Measurements from ENCODE around the gene COMMD2. TPM values are rescaled to one million over a fixed set of nuclear protein-coding genes. Genes with fewer than 3 reads are reported as not detected.

Gene COMMD2
- total RNA-seq, 1 experiment from 2014 or later: 35.5 TPM

DNA sequence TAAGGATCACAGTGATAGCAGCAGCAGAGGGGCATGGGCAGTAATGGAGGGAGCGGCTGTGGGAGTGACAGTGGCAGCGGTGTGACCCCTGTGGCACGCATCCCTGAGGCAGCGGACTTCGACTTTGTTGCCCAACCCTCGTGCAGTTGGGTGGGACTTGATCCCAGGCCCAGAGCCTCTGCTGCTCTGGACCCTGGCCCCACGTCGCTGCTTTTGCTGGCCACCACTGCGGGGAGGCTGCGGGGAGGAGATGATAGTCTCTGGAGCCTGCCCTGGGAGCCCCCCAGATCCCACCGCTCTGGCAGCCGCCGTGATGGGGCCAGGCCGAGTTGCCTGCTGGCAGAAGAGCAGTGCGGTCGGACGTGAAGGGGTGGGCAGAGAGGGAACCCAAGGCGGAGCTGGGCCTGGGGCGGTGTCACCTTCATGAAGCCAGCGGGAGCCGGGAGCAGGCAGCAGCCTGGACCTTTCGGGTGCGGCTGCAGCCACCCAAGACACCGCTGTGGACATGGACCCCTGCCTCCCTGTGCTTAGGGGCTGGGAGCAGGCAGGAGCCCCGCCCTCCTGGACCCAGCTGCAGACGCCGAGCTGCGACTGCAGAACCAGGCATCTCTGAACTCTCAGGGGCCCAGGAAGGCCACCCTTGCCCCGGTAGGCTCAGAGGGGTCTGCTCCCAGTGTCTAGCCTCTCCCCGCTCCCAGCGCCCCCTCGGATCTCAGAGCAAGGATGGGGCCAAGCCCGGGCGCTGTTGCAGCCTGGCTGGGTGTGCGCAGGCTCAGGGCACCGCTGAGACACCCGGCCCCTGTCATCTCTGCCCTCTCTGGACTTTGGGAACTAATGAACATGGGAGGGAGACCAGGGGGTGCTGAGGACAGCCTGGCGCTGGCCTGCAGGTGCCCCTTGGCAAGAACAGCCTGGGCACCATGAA lies 38.3 kb downstream of the COMMD2 start:
- TF ChIP-seq ELF1 (IDR thresholded peaks at IDR 0.05; ENCODE audit: borderline replicate concordance, low read depth) (no peak), EZH2 (IDR thresholded peaks at IDR 0.05) (no peak), POLR2A (IDR thresholded peaks at IDR 0.05; ENCODE audit: borderline replicate concordance, extremely low read depth, insufficient read depth, insufficient read length) (no peak), SIN3A (IDR thresholded peaks at IDR 0.05; ENCODE audit: low read depth) (no peak), JUND (IDR thresholded peaks at IDR 0.05) (no peak), POLR2AphosphoS5 (IDR thresholded peaks at IDR 0.05; ENCODE audit: low read depth, low read length) (no peak), EZH2phosphoT487 (IDR thresholded peaks at IDR 0.05; ENCODE audit: borderline replicate concordance) (no peak), RAD21 (IDR thresholded peaks at IDR 0.05; ENCODE audit: low read depth) (no peak), SP1 (IDR thresholded peaks at IDR 0.05; ENCODE audit: low read depth) (no peak), TCF7L2 (IDR thresholded peaks at IDR 0.05; ENCODE audit: borderline replicate concordance, extremely low read depth, insufficient read depth, insufficient read length) (no peak), ZNF274 (IDR thresholded peaks at IDR 0.05; ENCODE audit: low read depth, low read length) (no peak), CEBPB (IDR thresholded peaks at IDR 0.05; ENCODE audit: low read depth) (no peak), ZFX (IDR thresholded peaks at IDR 0.05) (no peak), CBX3 (IDR thresholded peaks at IDR 0.05; ENCODE audit: low read depth) (no peak), FOSL1 (IDR thresholded peaks at IDR 0.05; ENCODE audit: low read depth) (no peak)
- TF ChIP-seq, protein P1, sequence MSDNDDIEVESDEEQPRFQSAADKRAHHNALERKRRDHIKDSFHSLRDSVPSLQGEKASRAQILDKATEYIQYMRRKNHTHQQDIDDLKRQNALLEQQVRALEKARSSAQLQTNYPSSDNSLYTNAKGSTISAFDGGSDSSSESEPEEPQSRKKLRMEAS (IDR thresholded peaks at IDR 0.05): no peak
- TF ChIP-seq, protein P2, sequence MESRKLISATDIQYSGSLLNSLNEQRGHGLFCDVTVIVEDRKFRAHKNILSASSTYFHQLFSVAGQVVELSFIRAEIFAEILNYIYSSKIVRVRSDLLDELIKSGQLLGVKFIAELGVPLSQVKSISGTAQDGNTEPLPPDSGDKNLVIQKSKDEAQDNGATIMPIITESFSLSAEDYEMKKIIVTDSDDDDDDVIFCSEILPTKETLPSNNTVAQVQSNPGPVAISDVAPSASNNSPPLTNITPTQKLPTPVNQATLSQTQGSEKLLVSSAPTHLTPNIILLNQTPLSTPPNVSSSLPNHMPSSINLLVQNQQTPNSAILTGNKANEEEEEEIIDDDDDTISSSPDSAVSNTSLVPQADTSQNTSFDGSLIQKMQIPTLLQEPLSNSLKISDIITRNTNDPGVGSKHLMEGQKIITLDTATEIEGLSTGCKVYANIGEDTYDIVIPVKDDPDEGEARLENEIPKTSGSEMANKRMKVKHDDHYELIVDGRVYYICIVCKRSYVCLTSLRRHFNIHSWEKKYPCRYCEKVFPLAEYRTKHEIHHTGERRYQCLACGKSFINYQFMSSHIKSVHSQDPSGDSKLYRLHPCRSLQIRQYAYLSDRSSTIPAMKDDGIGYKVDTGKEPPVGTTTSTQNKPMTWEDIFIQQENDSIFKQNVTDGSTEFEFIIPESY (IDR thresholded peaks at IDR 0.05; ENCODE audit: extremely low read depth, insufficient replicate concordance, low read length): no peak
- TF ChIP-seq, protein P3, sequence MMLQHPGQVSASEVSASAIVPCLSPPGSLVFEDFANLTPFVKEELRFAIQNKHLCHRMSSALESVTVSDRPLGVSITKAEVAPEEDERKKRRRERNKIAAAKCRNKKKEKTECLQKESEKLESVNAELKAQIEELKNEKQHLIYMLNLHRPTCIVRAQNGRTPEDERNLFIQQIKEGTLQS (IDR thresholded peaks at IDR 0.05): no peak
- TF ChIP-seq, protein P4, sequence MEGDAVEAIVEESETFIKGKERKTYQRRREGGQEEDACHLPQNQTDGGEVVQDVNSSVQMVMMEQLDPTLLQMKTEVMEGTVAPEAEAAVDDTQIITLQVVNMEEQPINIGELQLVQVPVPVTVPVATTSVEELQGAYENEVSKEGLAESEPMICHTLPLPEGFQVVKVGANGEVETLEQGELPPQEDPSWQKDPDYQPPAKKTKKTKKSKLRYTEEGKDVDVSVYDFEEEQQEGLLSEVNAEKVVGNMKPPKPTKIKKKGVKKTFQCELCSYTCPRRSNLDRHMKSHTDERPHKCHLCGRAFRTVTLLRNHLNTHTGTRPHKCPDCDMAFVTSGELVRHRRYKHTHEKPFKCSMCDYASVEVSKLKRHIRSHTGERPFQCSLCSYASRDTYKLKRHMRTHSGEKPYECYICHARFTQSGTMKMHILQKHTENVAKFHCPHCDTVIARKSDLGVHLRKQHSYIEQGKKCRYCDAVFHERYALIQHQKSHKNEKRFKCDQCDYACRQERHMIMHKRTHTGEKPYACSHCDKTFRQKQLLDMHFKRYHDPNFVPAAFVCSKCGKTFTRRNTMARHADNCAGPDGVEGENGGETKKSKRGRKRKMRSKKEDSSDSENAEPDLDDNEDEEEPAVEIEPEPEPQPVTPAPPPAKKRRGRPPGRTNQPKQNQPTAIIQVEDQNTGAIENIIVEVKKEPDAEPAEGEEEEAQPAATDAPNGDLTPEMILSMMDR (IDR thresholded peaks at IDR 0.05 in 2 of 3, conservative IDR thresholded peaks at IDR 0.05 in 1 of 3; ENCODE audit: borderline replicate concordance in 1 of 3, insufficient read depth in 1 of 3, low read depth in 2 of 3, low read length in 2 of 3): no peak
- no TSS peak for BruUV-seq (replicated peaks)
- H3K9me3 ChIP-seq (ENCODE audit: control insufficient read depth in 1 of 2, insufficient read depth in 1 of 2, low read depth in 1 of 2, low read length in 2 of 2): no peaks in the 10 kb centered on the region
- H3K4me2 ChIP-seq (ENCODE audit: low read length): no peak overlapping the region
- H3K27me3 ChIP-seq (ENCODE audit: insufficient read depth, low read length): no peaks in the 10 kb centered on the region
- H3K36me3 ChIP-seq (ENCODE audit: control insufficient read depth in 1 of 2, insufficient read depth in 2 of 2, low read length in 2 of 2): no peaks in the 10 kb centered on the region
- CTCF ChIA-PET: no interaction called here
- H3K79me2 ChIP-seq (ENCODE audit: insufficient read depth, low read length): no peaks in the 10 kb centered on the region
- no peak overlapping the region for H3K4me3 ChIP-seq (replicated peaks in 1 of 2; ENCODE audit: low read depth in 1 of 2, low read length in 2 of 2)
- H3K27ac ChIP-seq (ENCODE audit: low read depth, low read length): no peak overlapping the region
- intact Hi-C loops (cut with micrococcal nuclease): no loop called here
- RAD21 ChIA-PET (ENCODE audit: low non-redundant PET in 1 of 2, low total read pairs in 2 of 2, uncharacterized antibody in 2 of 2, unreplicated experiment in 2 of 2): no interaction called here
- H4K20me1 ChIP-seq (ENCODE audit: insufficient read depth): no peaks in the 10 kb centered on the region
- POLR2A ChIA-PET: no interaction called here
- ATAC-seq (no peak), DNase-seq (ENCODE audit: low read depth, low spot score) (no peak)
- no peak overlapping the region for H3K9ac ChIP-seq (ENCODE audit: low read length)
- H2AFZ ChIP-seq (ENCODE audit: low read depth, low read length, poor library complexity, severe bottlenecking): no peak overlapping the region
- H3K9me2 ChIP-seq (ENCODE audit: insufficient read depth): no peaks in the 10 kb centered on the region
- peaks cover 2 to 9% of the 10 kb centered on the region in 2 experiments; a peak in 3 of 4 replicates for H3K4me1 ChIP-seq (ENCODE audit: control insufficient read depth in 1 of 2, insufficient read depth in 2 of 2, low read length in 2 of 2)

All from HCT116 (cell line).